PC-9 (cell line): ENCODE results near the gene AKAIN1. TPM values are rescaled to one million over a fixed set of nuclear protein-coding genes. Genes with fewer than 3 reads are reported as not detected.

ENCODE experiments used
- BruUV-seq: library from RNA; stranded (reverse); fragments of 400-500 nt; replicated peaks from 2 replicates; lab custom pipeline; 2021; lab: Mats Ljungman, UMichigan
- CTCF ChIA-PET: fragments of 300-600 bp; sonication (Branson Sonifier 250); formaldehyde crosslinking; loops from one replicate; lab custom pipeline; 2022; ENCODE audit warnings: antibody characterized with exemption; lab: Charles Lee
- POLR2A ChIA-PET: fragments of 300-600 bp; sonication (Branson Sonifier 250); formaldehyde crosslinking; loops from one replicate; lab custom pipeline; 2022; ENCODE audit warnings: antibody characterized with exemption; ENCODE audit not compliant: unreplicated experiment; lab: Charles Lee
- DNase-seq, 2 experiments: peaks; one replicate each; pipeline versions ENCODE4 v3.0.0 to v3.0.0-alpha.2; 2015 to 2022; ENCODE audit warnings: mixed read lengths in 1 of 2
- H2AFZ ChIP-seq: fragments of 200-600 bp; sonication (generic); 2 replicates; pipeline ENCODE4 v1.8.1; 2017; ENCODE audit warnings: antibody characterized with exemption
- H3F3A ChIP-seq: fragments of 200-600 bp; sonication (generic); 2 replicates; pipeline ENCODE4 v1.8.1; 2017; ENCODE audit warnings: antibody characterized with exemption, mild to moderate bottlenecking, low read depth; ENCODE audit not compliant: insufficient read depth
- H3K27ac ChIP-seq: fragments of 200-600 bp; sonication (generic); 2 replicates; pipeline ENCODE4 v1.6.1; 2016; ENCODE audit warnings: mixed run types
- H3K27me3 ChIP-seq: fragments of 200-600 bp; sonication (generic); 2 replicates; pipeline ENCODE4 v1.6.1; 2016; ENCODE audit warnings: low read depth, mixed run types; ENCODE audit not compliant: insufficient read depth
- H3K36me3 ChIP-seq: fragments of 200-600 bp; sonication (generic); 2 replicates; pipeline ENCODE4 v1.6.1; 2016; ENCODE audit warnings: low read depth, mixed run types
- H3K4me1 ChIP-seq: fragments of 200-600 bp; sonication (generic); replicated peaks from 2 replicates; pipeline ENCODE4 v1.6.1; 2016; ENCODE audit warnings: mixed run types; ENCODE audit not compliant: insufficient read depth
- H3K4me2 ChIP-seq: fragments of 200-600 bp; sonication (generic); 2 replicates; pipeline ENCODE4 v1.6.1; 2017; ENCODE audit warnings: mixed run types
- H3K4me3 ChIP-seq: fragments of 200-600 bp; sonication (generic); 2 replicates; pipeline ENCODE4 v1.6.1; 2016; ENCODE audit warnings: mixed run types
- H3K79me2 ChIP-seq: fragments of 200-600 bp; sonication (generic); 2 replicates; pipeline ENCODE4 v1.6.1; 2017; ENCODE audit warnings: low read depth, mixed run types
- H3K9me2 ChIP-seq: fragments of 200-600 bp; sonication (generic); 2 replicates; pipeline ENCODE4 v1.8.1; 2017; ENCODE audit warnings: mild to moderate bottlenecking; ENCODE audit not compliant: insufficient read depth
- H3K9me3 ChIP-seq: fragments of 200-600 bp; sonication (generic); 2 replicates; pipeline ENCODE4 v1.8.1; 2016; ENCODE audit warnings: low read depth; ENCODE audit not compliant: insufficient read depth
- H4K20me1 ChIP-seq: fragments of 200-600 bp; sonication (generic); 2 replicates; pipeline ENCODE4 v1.8.1; 2017; ENCODE audit not compliant: insufficient read depth
- EZH2 ChIP-seq: fragments of 200-600 bp; sonication (generic); IDR thresholded peaks from 2 replicates; pipeline ENCODE4 v1.8.0; 2017; ENCODE audit warnings: antibody characterized with exemption, low read depth
- intact Hi-C: fragments of 100-400 bp; cut with micrococcal nuclease; formaldehyde crosslinking; loops from one replicate; pipeline ENCODE4 v1.10.0; 2022; ENCODE audit not compliant: unreplicated experiment
- total RNA-seq: library from RNA; stranded (reverse); gene quantifications from 2 replicates; pipeline ENCODE4 v1.2.3, GENCODE V29; 2021
- TF ChIP-seq, protein P1 (sequence below): fragments of 200-600 bp; sonication (generic); conservative IDR thresholded peaks from 2 replicates; pipeline ENCODE4 v1.6.1; 2017; ENCODE audit warnings: mixed run types, antibody characterized with exemption, mild to moderate bottlenecking, moderate library complexity

The AKAIN1 gene
- total RNA-seq, 1 experiment from 2014 or later: not detected

DNA sequence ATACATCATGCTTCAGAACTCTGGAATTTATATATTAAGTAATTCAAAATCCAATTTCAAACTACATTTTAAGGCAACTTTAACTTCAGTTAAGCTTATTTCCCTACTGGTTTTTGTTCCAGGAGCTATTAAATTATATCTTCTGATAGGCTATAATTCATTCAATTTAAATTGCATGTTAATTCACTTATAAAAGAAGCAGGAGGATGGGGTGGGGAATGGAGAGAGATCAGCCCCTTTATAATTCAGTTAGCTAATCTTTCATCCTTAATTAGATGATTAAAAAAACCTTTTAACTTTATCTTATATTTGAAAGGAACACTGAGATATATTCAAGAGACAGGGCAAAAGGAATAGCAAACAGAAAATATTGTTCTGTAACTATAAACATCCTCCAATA is 86.8 kb downstream of the AKAIN1 start:
- BruUV-seq: no TSS peak
- POLR2A ChIA-PET: no interaction called here
- no peak overlapping the region for H2AFZ ChIP-seq
- CTCF ChIA-PET: no interaction called here
- H3K4me1 ChIP-seq: no peaks in the 10 kb centered on the region
- H3K79me2 ChIP-seq: no peaks in the 10 kb centered on the region
- H3K4me3 ChIP-seq: no peak overlapping the region
- no peaks in the 10 kb centered on the region; the same call in 1 of the 2 replicates for H3F3A ChIP-seq
- H3K9me3 ChIP-seq: no peaks in the 10 kb centered on the region
- no peaks in the 10 kb centered on the region for H3K36me3 ChIP-seq
- TF ChIP-seq EZH2: no peak
- TF ChIP-seq, protein P1, sequence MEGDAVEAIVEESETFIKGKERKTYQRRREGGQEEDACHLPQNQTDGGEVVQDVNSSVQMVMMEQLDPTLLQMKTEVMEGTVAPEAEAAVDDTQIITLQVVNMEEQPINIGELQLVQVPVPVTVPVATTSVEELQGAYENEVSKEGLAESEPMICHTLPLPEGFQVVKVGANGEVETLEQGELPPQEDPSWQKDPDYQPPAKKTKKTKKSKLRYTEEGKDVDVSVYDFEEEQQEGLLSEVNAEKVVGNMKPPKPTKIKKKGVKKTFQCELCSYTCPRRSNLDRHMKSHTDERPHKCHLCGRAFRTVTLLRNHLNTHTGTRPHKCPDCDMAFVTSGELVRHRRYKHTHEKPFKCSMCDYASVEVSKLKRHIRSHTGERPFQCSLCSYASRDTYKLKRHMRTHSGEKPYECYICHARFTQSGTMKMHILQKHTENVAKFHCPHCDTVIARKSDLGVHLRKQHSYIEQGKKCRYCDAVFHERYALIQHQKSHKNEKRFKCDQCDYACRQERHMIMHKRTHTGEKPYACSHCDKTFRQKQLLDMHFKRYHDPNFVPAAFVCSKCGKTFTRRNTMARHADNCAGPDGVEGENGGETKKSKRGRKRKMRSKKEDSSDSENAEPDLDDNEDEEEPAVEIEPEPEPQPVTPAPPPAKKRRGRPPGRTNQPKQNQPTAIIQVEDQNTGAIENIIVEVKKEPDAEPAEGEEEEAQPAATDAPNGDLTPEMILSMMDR: no peak
- intact Hi-C loops: no loop called here
- H3K4me2 ChIP-seq: no peak overlapping the region
- no peak overlapping the region for H3K27ac ChIP-seq
- no peak for DNase-seq
- H3K9me2 ChIP-seq: peaks cover 4% of the 10 kb centered on the region; the same call in 1 of the 2 replicates
- no peaks in the 10 kb centered on the region for H3K27me3 ChIP-seq
- no peaks in the 10 kb centered on the region for H4K20me1 ChIP-seq

DNA sequence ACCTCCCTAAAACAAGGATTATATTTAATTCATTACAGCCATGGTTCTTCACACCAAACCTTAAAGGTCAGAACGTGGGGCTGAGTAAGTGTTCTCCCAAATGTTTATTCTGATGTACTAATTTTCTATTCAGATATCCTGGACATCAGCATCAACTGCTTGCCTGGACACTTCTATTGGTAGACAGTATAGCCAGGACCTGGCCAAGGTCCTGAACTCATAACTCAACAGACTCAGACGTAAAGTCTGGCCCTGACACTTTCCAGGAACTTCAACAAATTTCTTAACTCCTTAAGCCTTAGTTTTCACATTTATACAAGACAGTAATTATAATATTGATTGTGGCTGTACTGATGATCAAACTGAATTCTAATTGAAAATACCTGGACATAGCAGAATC is 89.1 kb downstream of the AKAIN1 start:
- no peaks in the 10 kb centered on the region for H3K9me3 ChIP-seq
- BruUV-seq: no TSS peak
- DNase-seq: no peak
- H3K4me2 ChIP-seq: no peak overlapping the region
- H4K20me1 ChIP-seq: no peaks in the 10 kb centered on the region
- CTCF ChIA-PET: no interaction called here
- intact Hi-C loops: loop anchor here (10.0 kb wide), 1 partner anchor 57 kb away; no protein-coding TSS in a partner anchor
- no peaks in the 10 kb centered on the region for H3K79me2 ChIP-seq
- no peak overlapping the region for H2AFZ ChIP-seq
- no peaks in the 10 kb centered on the region for H3K4me1 ChIP-seq
- H3K27ac ChIP-seq: no peak overlapping the region
- no peaks in the 10 kb centered on the region; the same call in 1 of the 2 replicates for H3F3A ChIP-seq
- POLR2A ChIA-PET: no interaction called here
- H3K9me2 ChIP-seq: no peaks in the 10 kb centered on the region; the same call in 1 of the 2 replicates
- no peak overlapping the region for H3K4me3 ChIP-seq
- no peaks in the 10 kb centered on the region for H3K27me3 ChIP-seq
- H3K36me3 ChIP-seq: no peaks in the 10 kb centered on the region
- TF ChIP-seq EZH2: no peak
- TF ChIP-seq, protein P1: no peak

DNA sequence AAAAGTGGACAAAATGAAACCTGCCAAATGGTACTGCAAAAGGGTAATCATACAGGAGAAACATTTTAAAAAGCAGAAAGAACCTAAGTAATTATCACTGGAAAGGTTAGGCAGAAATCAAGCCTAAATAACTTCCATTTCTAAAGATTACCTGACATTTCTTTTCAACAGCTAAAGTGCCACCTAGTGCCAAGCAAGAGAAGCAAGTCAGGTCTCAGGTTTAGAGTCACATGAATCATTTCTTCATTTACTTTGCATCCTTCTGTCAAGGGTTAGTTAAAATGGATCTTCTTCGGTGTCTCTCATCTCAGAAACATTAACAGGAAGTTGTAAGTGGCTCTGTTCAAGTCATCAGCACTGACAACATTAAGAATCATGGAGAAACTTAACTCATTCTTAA is 90.3 kb downstream of the AKAIN1 start:
- Histone ChIP-seq H3K9me2 (no peaks in the 10 kb centered on the region; the same call in 1 of the 2 replicates), H2AFZ (no peak overlapping the region), H3K27ac (no peak overlapping the region), H3K27me3 (no peaks in the 10 kb centered on the region), H3K4me1 (no peaks in the 10 kb centered on the region), H3K9me3 (no peaks in the 10 kb centered on the region), H3K36me3 (no peaks in the 10 kb centered on the region), H3K4me2 (no peak overlapping the region), H3K79me2 (no peaks in the 10 kb centered on the region), H3K4me3 (no peak overlapping the region), H3F3A (no peaks in the 10 kb centered on the region; the same call in 1 of the 2 replicates), H4K20me1 (no peaks in the 10 kb centered on the region)
- TF ChIP-seq, protein P1: no peak; the same call in 1 of the 2 replicates
- no peak for TF ChIP-seq EZH2
- no TSS peak for BruUV-seq
- no peak for DNase-seq
- CTCF ChIA-PET: no interaction called here
- POLR2A ChIA-PET: no interaction called here
- intact Hi-C loops: loop anchor here (10.0 kb wide), 1 partner anchor 58 kb away; no protein-coding TSS in a partner anchor
